Heart left ventricle (tissue), 13 donors: ENCODE measurements around the gene PLEKHA6.

Experiments used
- CTCF ChIP-seq, 12 donors: fragments of 200-600 bp; sonication (generic) in 4 of 12; IDR thresholded peaks; one replicate each; pipeline versions ENCODE4 v1.5.0 to v1.8.0; 2018 to 2022; ENCODE audit warnings: antibody characterized with exemption in 12 of 12, mild to moderate bottlenecking in 5 of 12
- POLR2A ChIP-seq, 2 donors: fragments of 450-650 bp; IDR thresholded peaks; one replicate each; pipeline ENCODE4 v1.6.1; 2017; ENCODE audit warnings: antibody characterized with exemption in 2 of 2, mild to moderate bottlenecking in 2 of 2, moderate library complexity in 2 of 2
- donor health status: ischemic (EF 13 %, LVEDD 7.1; RV severe dilation, severe dysfunction).
- donor health status: DM: no; HTN: yes; CAD: no.
- donor health status: DM: no; HTN: no; CAD: no.
- donor health status: ischemic (EF 25% LVEDD 6.9; RV normal size, moderate dysfunction).
- donor health status: ischemic (EF 25% LVEDD 5.7; RV mildly dilated, moderate dysfunction).
- donor health status: ischemic (EF 35%, LVEDD 5.7; RV mildly dilated, moderate dysfunction).
- donor health status: nonischemic (EF 11% LVEDD 7.7; RV severe dilation, severe dysfunction).
- donor health status: DM: yes; HTN: yes; CAD: no.
- donor health status: PGD.
- donor health status: ischemic (EF 29% LVEDD 5.4; RV normal size, mild dysfunction).
- donor health status: nonischemic (EF 23%, LVEDD 6.1; RV moderate dilation, normal function).

- TF ChIP-seq CTCF (IDR thresholded peaks at IDR 0.05) (no peak), POLR2A (IDR thresholded peaks at IDR 0.05) (no peak)
Observed at GRCh38 chr1:204228896-204229295, 130.8 kb downstream of the PLEKHA6 start.
